ENCODE measurements around the gene RBM17.

DNA sequence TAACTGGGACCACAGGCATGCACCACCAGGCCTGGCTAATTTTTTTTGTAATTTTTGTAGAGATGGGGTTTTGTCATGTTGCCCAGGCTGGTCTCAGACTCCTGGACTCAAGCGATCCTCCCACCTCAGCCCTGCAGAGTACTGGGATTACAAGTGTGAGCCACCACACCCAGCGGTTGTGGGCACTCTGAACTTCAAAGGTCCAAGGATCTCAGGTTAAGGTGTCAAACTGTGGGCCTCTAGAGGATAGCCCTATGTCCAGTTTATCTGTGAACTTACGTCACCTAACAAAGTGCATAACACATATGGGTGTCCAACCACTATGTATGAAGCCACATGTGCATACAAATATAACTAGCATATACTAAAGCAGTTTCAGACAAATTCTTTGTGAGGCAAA lies 23.4 kb upstream of the RBM17 start:
- TF ChIP-seq, protein P1, sequence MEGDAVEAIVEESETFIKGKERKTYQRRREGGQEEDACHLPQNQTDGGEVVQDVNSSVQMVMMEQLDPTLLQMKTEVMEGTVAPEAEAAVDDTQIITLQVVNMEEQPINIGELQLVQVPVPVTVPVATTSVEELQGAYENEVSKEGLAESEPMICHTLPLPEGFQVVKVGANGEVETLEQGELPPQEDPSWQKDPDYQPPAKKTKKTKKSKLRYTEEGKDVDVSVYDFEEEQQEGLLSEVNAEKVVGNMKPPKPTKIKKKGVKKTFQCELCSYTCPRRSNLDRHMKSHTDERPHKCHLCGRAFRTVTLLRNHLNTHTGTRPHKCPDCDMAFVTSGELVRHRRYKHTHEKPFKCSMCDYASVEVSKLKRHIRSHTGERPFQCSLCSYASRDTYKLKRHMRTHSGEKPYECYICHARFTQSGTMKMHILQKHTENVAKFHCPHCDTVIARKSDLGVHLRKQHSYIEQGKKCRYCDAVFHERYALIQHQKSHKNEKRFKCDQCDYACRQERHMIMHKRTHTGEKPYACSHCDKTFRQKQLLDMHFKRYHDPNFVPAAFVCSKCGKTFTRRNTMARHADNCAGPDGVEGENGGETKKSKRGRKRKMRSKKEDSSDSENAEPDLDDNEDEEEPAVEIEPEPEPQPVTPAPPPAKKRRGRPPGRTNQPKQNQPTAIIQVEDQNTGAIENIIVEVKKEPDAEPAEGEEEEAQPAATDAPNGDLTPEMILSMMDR (IDR thresholded peaks at IDR 0.05; ENCODE audit: insufficient read depth, low read length), result no peak
- TF ChIP-seq REST (IDR thresholded peaks at IDR 0.05; ENCODE audit: insufficient replicate concordance, low read depth) (no peak), POLR2AphosphoS5 (IDR thresholded peaks at IDR 0.05; ENCODE audit: low read depth) (no peak), SPI1 (IDR thresholded peaks at IDR 0.05; ENCODE audit: borderline replicate concordance, low read depth) (no peak), GABPA (IDR thresholded peaks at IDR 0.05; ENCODE audit: low read depth) (no peak)

Measured in HL-60 (cell line).